Activated T-cell treated with anti-CD3 and anti-CD28 coated beads, Interleukin-2, amount 50 U/mL, for 72 hours (primary cell): Measurements from ENCODE around the gene VEGFA. TPM values are rescaled to one million over a fixed set of nuclear protein-coding genes. Genes with fewer than 3 reads are reported as not detected.
A peak's percentile ranks its signal among the peaks of the same experiment; 100 is the strongest.

Source experiments
- ATAC-seq, 2 donors: fragments of 150-1000 bp; cut with Tn5 transposase; replicated peaks in 1 of 2; 2 replicates each; pipeline ENCODE4 v1.10.0; 2021; ENCODE audit warnings: moderate library complexity in 2 of 2, mild to moderate bottlenecking in 1 of 2
- DNase-seq, 2 donors: peaks; one replicate each; pipeline ENCODE4 v3.0.0; 2021 to 2022; ENCODE audit warnings: mixed read lengths in 1 of 2
- H3K27ac Mint-ChIP-seq: one replicate; pipeline ENCODE4 v1.8.0; 2022; ENCODE audit warnings: mild to moderate bottlenecking, moderate library complexity, mixed read lengths
- H3K27me3 Mint-ChIP-seq: one replicate; pipeline ENCODE4 v1.8.0; 2022; ENCODE audit warnings: low read depth, mixed read lengths
- H3K36me3 Mint-ChIP-seq, 2 donors: one replicate each; pipeline ENCODE4 v1.8.0; 2022; ENCODE audit warnings: mixed read lengths in 2 of 2, mild to moderate bottlenecking in 1 of 2; ENCODE audit not compliant: insufficient read depth in 2 of 2
- H3K4me1 Mint-ChIP-seq: one replicate; pipeline ENCODE4 v1.8.0; 2022; ENCODE audit warnings: low read depth, mixed read lengths
- H3K4me3 Mint-ChIP-seq, 2 donors: one replicate each; pipeline ENCODE4 v1.8.0; 2022; ENCODE audit warnings: mild to moderate bottlenecking in 2 of 2, mixed read lengths in 2 of 2, moderate library complexity in 2 of 2
- H3K9me3 Mint-ChIP-seq, 2 donors: one replicate each; pipeline ENCODE4 v1.8.0; 2022; ENCODE audit warnings: mixed read lengths in 2 of 2
- total RNA-seq, 2 donors: library from RNA; stranded (reverse); gene quantifications; one replicate each; pipeline ENCODE4 v1.2.3, GENCODE V29; 2022

Gene VEGFA
- total RNA-seq, 2 donors from 2014 or later = 65.2 to 67.1 TPM

- Mint-ChIP-seq H3K9me3 (no peaks in the 10 kb centered on the region), H3K4me3 (no peak overlapping the region), H3K4me1 (peaks cover 5% of the 10 kb centered on the region), H3K27ac (no peak overlapping the region), H3K36me3 (no peaks in the 10 kb centered on the region), H3K27me3 (no peaks in the 10 kb centered on the region)
- ATAC-seq (no peak), DNase-seq (no peak)
Measured at GRCh38 chr6:43795421-43795820, 25.4 kb downstream of the VEGFA start.

GRCh38 chr6:43796168-43796567 is 26.2 kb downstream of the VEGFA start:
- no peak overlapping the region for H3K4me3 Mint-ChIP-seq
- no peak for ATAC-seq
- no peaks in the 10 kb centered on the region for H3K9me3 Mint-ChIP-seq
- no peak overlapping the region for H3K27ac Mint-ChIP-seq
- H3K4me1 Mint-ChIP-seq = peaks cover 5% of the 10 kb centered on the region
- no peaks in the 10 kb centered on the region for H3K27me3 Mint-ChIP-seq
- no peaks in the 10 kb centered on the region for H3K36me3 Mint-ChIP-seq
- DNase-seq = no peak

GRCh38 chr6:43796903-43797890 is 27.2 kb downstream of the VEGFA start:
- Mint-ChIP-seq H3K4me1 (peaks cover 5% of the 10 kb centered on the region), H3K27ac (no peak overlapping the region), H3K36me3 (no peaks in the 10 kb centered on the region), H3K9me3 (no peaks in the 10 kb centered on the region), H3K4me3 (no peak overlapping the region), H3K27me3 (no peaks in the 10 kb centered on the region)
- ATAC-seq (no peak), DNase-seq (no peak)

GRCh38 chr6:43797919-43798318 is 27.9 kb downstream of the VEGFA start:
- ATAC-seq = no peak
- Mint-ChIP-seq H3K27me3 (no peaks in the 10 kb centered on the region), H3K27ac (no peak overlapping the region)

GRCh38 chr6:43798688-43799444 is 28.9 kb downstream of the VEGFA start:
- Mint-ChIP-seq H3K4me3 (no peak overlapping the region), H3K27me3 (no peaks in the 10 kb centered on the region), H3K4me1 (peaks cover 6% of the 10 kb centered on the region), H3K9me3 (no peaks in the 10 kb centered on the region), H3K27ac (no peak overlapping the region), H3K36me3 (no peaks in the 10 kb centered on the region)
- ATAC-seq (peak; percentile 70 to 84), DNase-seq (peak; percentile 30 to 52)

More at GRCh38 chr6:43797919-43798318, 27.9 kb downstream of the VEGFA start:
- peaks cover 5% of the 10 kb centered on the region for H3K4me1 Mint-ChIP-seq
- DNase-seq = no peak
- H3K36me3 Mint-ChIP-seq = no peaks in the 10 kb centered on the region
- no peaks in the 10 kb centered on the region for H3K9me3 Mint-ChIP-seq
- no peak overlapping the region for H3K4me3 Mint-ChIP-seq

GRCh38 chr6:43799551-43800297 is 29.7 kb downstream of the VEGFA start:
- H3K4me1 Mint-ChIP-seq = peaks cover 10% of the 10 kb centered on the region
- ATAC-seq = no peak
- no peak overlapping the region for H3K4me3 Mint-ChIP-seq
- DNase-seq = no peak
- H3K27ac Mint-ChIP-seq = no peak overlapping the region
- no peaks in the 10 kb centered on the region for H3K9me3 Mint-ChIP-seq
- no peaks in the 10 kb centered on the region for H3K27me3 Mint-ChIP-seq
- H3K36me3 Mint-ChIP-seq = no peaks in the 10 kb centered on the region

GRCh38 chr6:43800298-43800623 is 30.2 kb downstream of the VEGFA start:
- H3K4me3 Mint-ChIP-seq = no peak overlapping the region

GRCh38 chr6:43800746-43801494 is 30.9 kb downstream of the VEGFA start:
- no peaks in the 10 kb centered on the region for H3K9me3 Mint-ChIP-seq
- H3K4me3 Mint-ChIP-seq = no peak overlapping the region
- H3K27me3 Mint-ChIP-seq = no peaks in the 10 kb centered on the region
- no peaks in the 10 kb centered on the region for H3K36me3 Mint-ChIP-seq
- ATAC-seq (no peak), DNase-seq (no peak)
- H3K27ac Mint-ChIP-seq = no peak overlapping the region
- H3K4me1 Mint-ChIP-seq = peaks cover 10% of the 10 kb centered on the region

More at GRCh38 chr6:43800298-43800623, 30.2 kb downstream of the VEGFA start:
- Mint-ChIP-seq H3K4me1 (peaks cover 10% of the 10 kb centered on the region), H3K36me3 (no peaks in the 10 kb centered on the region), H3K27me3 (no peaks in the 10 kb centered on the region), H3K9me3 (no peaks in the 10 kb centered on the region), H3K27ac (no peak overlapping the region)
- ATAC-seq (no peak), DNase-seq (no peak)

- no peak overlapping the region for H3K27ac Mint-ChIP-seq
- H3K36me3 Mint-ChIP-seq = no peaks in the 10 kb centered on the region
- no peak overlapping the region for H3K4me3 Mint-ChIP-seq
- DNase-seq (no peak), ATAC-seq (no peak)
- no peaks in the 10 kb centered on the region for H3K27me3 Mint-ChIP-seq
- no peaks in the 10 kb centered on the region for H3K9me3 Mint-ChIP-seq
- H3K4me1 Mint-ChIP-seq = peaks cover 10% of the 10 kb centered on the region
Measured at GRCh38 chr6:43801495-43802181, 31.6 kb downstream of the VEGFA start.

- no peak for DNase-seq
- ATAC-seq = no peak
- Mint-ChIP-seq H3K27me3 (no peaks in the 10 kb centered on the region), H3K36me3 (no peaks in the 10 kb centered on the region), H3K4me3 (no peak overlapping the region), H3K27ac (no peak overlapping the region), H3K4me1 (peaks cover 10% of the 10 kb centered on the region), H3K9me3 (no peaks in the 10 kb centered on the region)
Measured at GRCh38 chr6:43803055-43803782, 33.2 kb downstream of the VEGFA start.

GRCh38 chr6:43803783-43804549 is 34.0 kb downstream of the VEGFA start:
- no peaks in the 10 kb centered on the region for H3K36me3 Mint-ChIP-seq
- no peaks in the 10 kb centered on the region for H3K27me3 Mint-ChIP-seq
- H3K9me3 Mint-ChIP-seq = no peaks in the 10 kb centered on the region
- DNase-seq = no peak
- H3K4me3 Mint-ChIP-seq = no peak overlapping the region
- H3K27ac Mint-ChIP-seq = no peak overlapping the region
- H3K4me1 Mint-ChIP-seq = peaks cover 10% of the 10 kb centered on the region
- ATAC-seq = no peak
